ENCODE results near the gene ZCCHC7. TPM values are rescaled to one million over a fixed set of nuclear protein-coding genes. Genes with fewer than 3 reads are reported as not detected.

ZCCHC7 gene
- total and polyA plus RNA-seq, 10 of the 15 experiments (the other 5 are each of a cell fraction or from before 2014, with no cell fraction given): 42.9 to 178 (median 53.3) TPM

DNA sequence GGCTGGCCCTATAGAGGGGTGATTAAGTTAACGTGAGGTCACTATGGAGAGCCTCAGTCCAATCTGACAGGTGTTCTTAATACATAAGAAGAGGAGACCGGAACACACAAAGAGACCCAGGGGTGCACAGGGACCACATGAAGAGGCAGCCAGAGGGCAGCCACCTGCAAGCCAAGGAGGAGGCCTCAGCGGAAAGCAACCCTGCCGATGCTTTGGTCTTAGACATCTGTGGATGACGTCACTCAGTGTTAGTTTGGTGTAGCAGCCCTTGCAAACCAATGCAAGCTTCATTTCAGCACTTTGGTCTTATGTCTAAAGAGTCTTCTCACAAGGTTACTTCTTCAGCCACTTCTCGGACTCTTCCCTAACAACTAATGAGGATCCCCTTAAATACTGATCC lies 254.5 kb downstream of the ZCCHC7 start:
- no peaks in the 10 kb centered on the region for H3K27me3 ChIP-seq (replicated peaks in 1 of 2; ENCODE audit: control insufficient read depth in 2 of 2, insufficient read depth in 2 of 2, low read length in 1 of 2)
- 73% methylated on average over 6 of the region's 6 CpGs for WGBS (ENCODE audit: insufficient coverage, insufficient replicate concordance, low lambda C conversion rate, missing lambda C conversion rate)
- ChIA-PET SMC1A (ENCODE audit: uncharacterized antibody, unreplicated experiment) (interaction anchor here (0.7 to 4.0 kb wide), 6 partner anchors 9 to 81 kb away, joined by 3 to 17 read pairs (median 8); no protein-coding TSS in a partner anchor), CTCF (interaction anchor here (1.0 to 13.2 kb wide), 4 partner anchors 8 to 33 kb away, joined by 3 to 220 read pairs (median 28); no protein-coding TSS in a partner anchor), RAD21 (ENCODE audit: unreplicated experiment) (interaction anchor here (0.6 to 11.6 kb wide), 7 partner anchors 10 to 229 kb away, joined by 3 to 126 read pairs (median 4); no protein-coding TSS in a partner anchor), POLR2A (interaction anchor here (0.6 to 11.3 kb wide), 8 partner anchors 9 to 256 kb away, joined by 3 to 212 read pairs (median 3); no protein-coding TSS in a partner anchor)
- peak; percentile 70 for FAIRE-seq
- ATAC-seq: no peak
- 0 out of 2 replicates have a peak overlapping the region, but pooled peaks have one; percentile 2 for H3K9ac ChIP-seq (ENCODE audit: control insufficient read depth, insufficient read depth, low read length)
- peaks cover 5% of the 10 kb centered on the region for H3K79me2 ChIP-seq (ENCODE audit: control insufficient read depth, insufficient read depth, low read length)
- DNase-seq (ENCODE audit: low read depth, low spot score): peak; percentile 40
- no peak overlapping the region for H3K4me3 ChIP-seq
- intact Hi-C loops (cut with micrococcal nuclease; ENCODE audit: unreplicated experiment) (loop anchor here (10.0 kb wide), 1 partner anchor 380 kb away; no protein-coding TSS in a partner anchor), in situ Hi-C loops (cut with MboI) (no loop called here)
- H2AFZ ChIP-seq (ENCODE audit: control insufficient read depth, low read depth, low read length): peak overlapping the region; percentile 18
- TF ChIP-seq, protein P1, sequence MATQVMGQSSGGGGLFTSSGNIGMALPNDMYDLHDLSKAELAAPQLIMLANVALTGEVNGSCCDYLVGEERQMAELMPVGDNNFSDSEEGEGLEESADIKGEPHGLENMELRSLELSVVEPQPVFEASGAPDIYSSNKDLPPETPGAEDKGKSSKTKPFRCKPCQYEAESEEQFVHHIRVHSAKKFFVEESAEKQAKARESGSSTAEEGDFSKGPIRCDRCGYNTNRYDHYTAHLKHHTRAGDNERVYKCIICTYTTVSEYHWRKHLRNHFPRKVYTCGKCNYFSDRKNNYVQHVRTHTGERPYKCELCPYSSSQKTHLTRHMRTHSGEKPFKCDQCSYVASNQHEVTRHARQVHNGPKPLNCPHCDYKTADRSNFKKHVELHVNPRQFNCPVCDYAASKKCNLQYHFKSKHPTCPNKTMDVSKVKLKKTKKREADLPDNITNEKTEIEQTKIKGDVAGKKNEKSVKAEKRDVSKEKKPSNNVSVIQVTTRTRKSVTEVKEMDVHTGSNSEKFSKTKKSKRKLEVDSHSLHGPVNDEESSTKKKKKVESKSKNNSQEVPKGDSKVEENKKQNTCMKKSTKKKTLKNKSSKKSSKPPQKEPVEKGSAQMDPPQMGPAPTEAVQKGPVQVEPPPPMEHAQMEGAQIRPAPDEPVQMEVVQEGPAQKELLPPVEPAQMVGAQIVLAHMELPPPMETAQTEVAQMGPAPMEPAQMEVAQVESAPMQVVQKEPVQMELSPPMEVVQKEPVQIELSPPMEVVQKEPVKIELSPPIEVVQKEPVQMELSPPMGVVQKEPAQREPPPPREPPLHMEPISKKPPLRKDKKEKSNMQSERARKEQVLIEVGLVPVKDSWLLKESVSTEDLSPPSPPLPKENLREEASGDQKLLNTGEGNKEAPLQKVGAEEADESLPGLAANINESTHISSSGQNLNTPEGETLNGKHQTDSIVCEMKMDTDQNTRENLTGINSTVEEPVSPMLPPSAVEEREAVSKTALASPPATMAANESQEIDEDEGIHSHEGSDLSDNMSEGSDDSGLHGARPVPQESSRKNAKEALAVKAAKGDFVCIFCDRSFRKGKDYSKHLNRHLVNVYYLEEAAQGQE (IDR thresholded peaks at IDR 0.05; ENCODE audit: low read depth, low read length): no peak
- peak; percentile 83 for TF ChIP-seq TCF3 (IDR thresholded peaks at IDR 0.05; ENCODE audit: borderline replicate concordance, insufficient read depth, low read depth, low read length)
- TF ChIP-seq POLR2A (IDR thresholded peaks at IDR 0.05; ENCODE audit: low read depth, low read length): peak; percentile 34; the same call in 1 of the 2 replicates
- peak; percentile 64 for TF ChIP-seq RAD21 (IDR thresholded peaks at IDR 0.05; ENCODE audit: insufficient read depth, low read depth, low read length)
- TF ChIP-seq ATF7 (IDR thresholded peaks at IDR 0.05; ENCODE audit: low read depth): peak; percentile 98
- 0 out of 2 replicates have a peak, but pooled peaks have one; percentile 26 for TF ChIP-seq JUND (IDR thresholded peaks at IDR 0.05; ENCODE audit: low read depth, low read length)
- TF ChIP-seq TCF12 (IDR thresholded peaks at IDR 0.05; ENCODE audit: low read depth, low read length): peak; percentile 72; the same call in 1 of the 2 replicates
- TF ChIP-seq IRF4 (IDR thresholded peaks at IDR 0.05; ENCODE audit: low read depth, low read length): peak; percentile 52; the same call in 1 of the 2 replicates
- no peak for TF ChIP-seq ZNF24 (IDR thresholded peaks at IDR 0.05)
- peak; percentile 84 for TF ChIP-seq ZNF687 (IDR thresholded peaks at IDR 0.05)
- TF ChIP-seq PAX5 (IDR thresholded peaks at IDR 0.05; ENCODE audit: borderline replicate concordance, low read depth, low read length): 0 out of 2 replicates have a peak, but pooled peaks have one; percentile 30
- peak; percentile 57 for TF ChIP-seq EED (IDR thresholded peaks at IDR 0.05; ENCODE audit: low read depth)
- TF ChIP-seq CREM (IDR thresholded peaks at IDR 0.05; ENCODE audit: low read depth): peak; percentile 95
- no peak for TF ChIP-seq SRF (IDR thresholded peaks at IDR 0.05; ENCODE audit: low read depth in 2 of 2, low read length in 2 of 2)
- 0 out of 2 replicates have a peak, but pooled peaks have one; percentile 24 for TF ChIP-seq JUNB (IDR thresholded peaks at IDR 0.05)
- no peak for TF ChIP-seq ZNF384 (IDR thresholded peaks at IDR 0.05; ENCODE audit: borderline replicate concordance, low read depth, low read length)
- TF ChIP-seq NBN (IDR thresholded peaks at IDR 0.05): peak; percentile 42; the same call in 1 of the 2 replicates
- no TSS peak for BruUV-seq (replicated peaks)
- peak overlapping the region; percentile 97 for H3K27ac ChIP-seq (ENCODE audit: control insufficient read depth, insufficient read depth)
- no peaks in the 10 kb centered on the region for H3K9me3 ChIP-seq (replicated peaks; ENCODE audit: control insufficient read depth, insufficient read depth, low read length)
- no peaks in the 10 kb centered on the region for H4K20me1 ChIP-seq (ENCODE audit: control insufficient read depth, insufficient read depth)
- H3K4me2 ChIP-seq (ENCODE audit: control insufficient read depth, insufficient read depth): peak overlapping the region; percentile 28; the same call in 1 of the 2 replicates
- H3K36me3 ChIP-seq (ENCODE audit: control insufficient read depth in 2 of 2, insufficient read depth in 2 of 2, low read length in 1 of 2): no peaks in the 10 kb centered on the region
- peaks cover 89% of the 10 kb centered on the region for H3K4me1 ChIP-seq (ENCODE audit: control insufficient read depth, insufficient read depth, low read length)

Measured in GM12878 (cell line).